Measurements from ENCODE around the gene THAP4. TPM values are rescaled to one million over a fixed set of nuclear protein-coding genes. Genes with fewer than 3 reads are reported as not detected.

THAP4 gene
- total RNA-seq, 1 donor from 2014 or later, result 83.2 TPM

DNA sequence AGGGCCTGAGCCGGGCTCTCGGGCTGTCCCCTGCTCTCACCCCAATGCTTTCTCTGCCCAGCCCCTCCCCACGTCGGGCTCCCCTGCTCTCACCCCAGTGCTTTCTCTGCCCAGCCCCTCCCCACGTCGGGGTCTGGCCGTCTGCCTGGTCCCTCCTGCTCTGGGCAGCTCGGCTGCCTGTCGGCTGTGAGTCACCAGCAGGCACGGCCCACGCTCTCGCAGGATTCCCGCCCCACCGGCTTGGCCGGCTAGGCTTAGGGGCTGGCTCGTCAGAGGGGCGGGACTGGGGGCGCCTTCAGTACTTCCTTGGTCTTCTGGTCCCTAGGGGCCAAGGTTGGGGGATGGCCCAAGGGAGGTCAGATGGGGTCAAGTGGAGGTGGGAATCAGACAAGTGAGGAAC is 75.1 kb downstream of the THAP4 start:
- intact Hi-C loops (cut with DNase I), result no loop called here
- peak; percentile 61 for ATAC-seq

GRCh38 chr2:241560883-241561474 is 76.0 kb downstream of the THAP4 start:
- intact Hi-C loops (cut with DNase I), result no loop called here
- no peak for DNase-seq (ENCODE audit: missing footprints)
- no peak for ATAC-seq

More for the DNA sequence above, 75.1 kb downstream of the THAP4 start:
- DNase-seq (ENCODE audit: missing footprints), result peak; percentile 80

DNA sequence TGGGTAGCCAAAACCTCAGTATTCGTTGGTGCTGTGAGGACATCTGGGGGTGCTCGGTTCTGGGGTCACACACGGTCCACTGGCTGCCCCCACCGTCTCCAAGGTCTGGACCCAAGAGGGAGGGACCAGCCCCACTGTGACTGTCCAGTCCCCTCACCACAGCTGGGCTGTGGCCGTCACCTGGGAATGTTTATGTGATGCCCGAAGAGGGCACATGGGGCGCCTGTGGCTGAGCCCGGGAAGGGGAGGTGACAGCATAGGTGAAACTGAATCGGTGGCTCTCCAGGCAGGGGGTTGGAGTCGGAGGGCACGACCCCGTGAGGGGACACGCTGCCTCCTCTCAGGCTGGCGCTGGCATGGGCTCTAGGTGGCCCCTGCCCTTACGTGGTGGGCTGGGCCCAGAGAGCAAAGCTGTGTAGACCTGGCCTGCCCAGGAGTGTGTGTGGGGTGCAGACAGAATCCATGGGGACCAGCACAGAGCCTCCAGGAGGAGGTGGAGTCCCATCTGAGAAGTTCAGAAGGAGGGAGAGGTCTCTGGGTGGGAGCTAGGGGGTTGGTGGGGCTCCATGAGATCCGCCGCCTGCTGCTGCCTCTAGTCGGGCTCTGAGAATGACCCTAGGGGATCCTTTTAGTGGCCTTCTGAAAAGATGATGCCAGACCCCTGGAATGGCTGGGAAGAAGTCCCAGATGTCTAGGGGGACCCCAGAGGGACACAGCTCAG is 76.6 kb downstream of the THAP4 start:
- DNase-seq (ENCODE audit: missing footprints), result no peak
- no peak for ATAC-seq
- intact Hi-C loops (cut with DNase I), result no loop called here

GRCh38 chr2:241559323-241560161 is 77.4 kb downstream of the THAP4 start:
- DNase-seq (ENCODE audit: missing footprints), result no peak
- peak; percentile 44 for ATAC-seq
- intact Hi-C loops (cut with DNase I), result loop anchor here (2.0 kb wide), 1 partner anchor 53 kb away; no protein-coding TSS in a partner anchor

GRCh38 chr2:241558532-241559322 is 78.2 kb downstream of the THAP4 start, which contains the start of gene BOK:
Gene BOK, plus strand, starts transcription at chr2:241558745. Its CDS starts 739 bp downstream, at chr2:241559484.
- no peak for DNase-seq (ENCODE audit: missing footprints)
- ATAC-seq, result no peak
- intact Hi-C loops (cut with DNase I), result loop anchor here (2.0 kb wide), 1 partner anchor 52 kb away; no protein-coding TSS in a partner anchor

GRCh38 chr2:241556746-241557145 is 80.2 kb downstream of the THAP4 start:
- no peak for ATAC-seq
- intact Hi-C loops (cut with DNase I), result no loop called here
- DNase-seq (ENCODE audit: missing footprints), result no peak

- no peak for DNase-seq (ENCODE audit: missing footprints)
These were observed 81.2 kb downstream of the THAP4 start for GRCh38 chr2:241555711-241556110.

GRCh38 chr2:241554610-241555322 is 82.2 kb downstream of the THAP4 start:
- no peak for ATAC-seq
- intact Hi-C loops (cut with DNase I), result no loop called here
- DNase-seq (ENCODE audit: missing footprints), result no peak

More at GRCh38 chr2:241555711-241556110, 81.2 kb downstream of the THAP4 start:
- no peak for ATAC-seq
- intact Hi-C loops (cut with DNase I), result no loop called here

- intact Hi-C loops (cut with DNase I), result no loop called here
- DNase-seq (ENCODE audit: missing footprints) (no peak), ATAC-seq (no peak)
These were observed 83.0 kb downstream of the THAP4 start for GRCh38 chr2:241553981-241554380.

GRCh38 chr2:241553512-241553830 is 83.5 kb downstream of the THAP4 start:
- intact Hi-C loops (cut with DNase I), result no loop called here
- ATAC-seq (no peak), DNase-seq (ENCODE audit: missing footprints) (no peak)

- DNase-seq (ENCODE audit: missing footprints) (no peak), ATAC-seq (peak; percentile 36)
- intact Hi-C loops (cut with DNase I), result no loop called here
These were observed 84.8 kb downstream of the THAP4 start for GRCh38 chr2:241551998-241552737.

DNA sequence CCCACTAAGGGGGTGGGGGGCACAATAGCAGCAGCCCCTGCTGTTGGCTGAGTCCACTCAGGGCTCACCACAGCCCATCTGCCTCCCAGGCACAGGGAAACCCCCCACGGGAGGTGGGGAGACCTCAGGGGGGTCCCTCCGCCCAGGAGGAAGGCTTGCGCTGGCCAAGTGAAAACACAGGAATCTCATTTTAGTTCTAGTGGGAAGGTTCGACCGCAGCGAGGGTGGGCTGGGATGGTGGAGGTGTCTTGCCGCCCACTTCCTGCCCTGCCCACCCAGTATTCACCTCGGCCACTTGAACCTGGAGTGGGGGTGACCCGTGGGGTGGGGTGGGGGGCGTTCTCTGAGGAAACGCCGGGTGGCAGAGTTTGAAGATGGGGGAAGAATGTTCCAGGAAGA is 85.4 kb downstream of the THAP4 start:
- ATAC-seq, result no peak
- intact Hi-C loops (cut with DNase I), result no loop called here
- DNase-seq (ENCODE audit: missing footprints), result no peak

DNA sequence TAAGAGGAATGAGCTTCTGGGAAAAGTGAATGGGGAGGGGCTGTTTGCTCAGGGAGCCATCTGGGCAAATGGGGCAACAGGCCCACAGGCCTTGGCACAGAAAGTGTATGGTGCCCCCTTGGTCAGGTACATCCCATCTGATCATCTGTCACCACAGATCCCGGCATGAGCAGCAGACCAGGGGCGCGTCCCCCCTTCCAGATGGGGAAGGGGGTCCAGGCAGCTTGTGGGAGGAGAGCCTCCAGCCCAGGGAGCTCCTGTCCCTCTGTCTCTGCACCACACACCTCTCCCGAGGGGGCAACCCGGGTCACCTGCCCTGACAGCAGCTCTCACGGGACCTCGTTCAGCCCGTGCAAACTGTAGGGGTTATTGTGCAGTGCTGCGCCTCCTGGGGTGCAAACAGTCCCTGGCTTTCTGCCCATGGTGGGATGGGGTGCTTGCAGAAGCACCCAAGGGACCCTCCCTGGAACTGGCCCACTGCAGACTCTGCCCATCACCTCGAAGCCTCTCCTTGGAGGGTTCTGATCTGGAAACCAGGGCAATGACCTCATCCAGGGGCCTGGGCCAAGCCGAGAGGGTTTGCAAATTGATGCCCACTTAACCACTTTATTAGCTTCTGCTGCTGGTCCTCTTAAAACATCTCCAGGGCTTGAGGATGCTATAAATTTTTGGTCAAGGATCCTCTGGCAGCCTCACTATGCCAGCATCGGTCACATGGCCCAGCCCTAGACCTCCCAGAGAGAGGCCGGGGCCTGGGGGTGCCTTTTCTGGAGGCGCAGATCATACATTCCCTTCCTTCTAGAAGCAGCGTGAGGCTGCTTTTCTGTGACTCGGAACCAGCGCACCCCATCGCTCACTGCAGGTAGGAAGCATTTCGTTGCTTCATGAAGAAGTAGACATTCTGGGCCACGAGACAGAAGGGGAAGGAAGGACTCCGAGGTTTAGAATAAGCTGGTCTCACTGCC is 86.1 kb downstream of the THAP4 start:
- DNase-seq (ENCODE audit: missing footprints) (no peak), ATAC-seq (no peak)
- intact Hi-C loops (cut with DNase I), result no loop called here

GRCh38 chr2:241548451-241548835 is 88.5 kb downstream of the THAP4 start:
- ATAC-seq (no peak), DNase-seq (ENCODE audit: missing footprints) (no peak)
- intact Hi-C loops (cut with DNase I), result no loop called here

- intact Hi-C loops (cut with DNase I), result no loop called here
- DNase-seq (ENCODE audit: missing footprints), result no peak
- ATAC-seq, result no peak
These were observed 89.0 kb downstream of the THAP4 start for GRCh38 chr2:241547781-241548450.
